Measurements from ENCODE around the gene CMTM8.

- TF ChIP-seq CTCF (IDR thresholded peaks at IDR 0.05; ENCODE audit: borderline replicate concordance, extremely low read depth, low read length, poor library complexity, severe bottlenecking) (no peak), EZH2 (IDR thresholded peaks at IDR 0.05; ENCODE audit: borderline replicate concordance, low read depth, low read length, severe bottlenecking) (no peak)
Observed at GRCh38 chr3:32316319-32316718, 77.8 kb downstream of the CMTM8 start.
